K562 (cell line): Measurements from ENCODE around the gene ROBO1.

Source experiments
- PRPF4 ChIP-seq: fragments of 200-400 bp; formaldehyde crosslinking; IDR thresholded peaks from one replicate; pipeline ENCODE4 v1.6.1; 2017; ENCODE audit warnings: low read length, low read depth, mild to moderate bottlenecking; ENCODE audit not compliant: insufficient read depth, poor library complexity, severe bottlenecking
- STAG1 ChIP-seq: sonication (generic); formaldehyde crosslinking; IDR thresholded peaks from 2 replicates; pipeline ENCODE4 v1.5.0; 2020; ENCODE audit warnings: missing genetic modification reagents, borderline replicate concordance
- TAF15 ChIP-seq: fragments of 200-400 bp; formaldehyde crosslinking; IDR thresholded peaks from 2 replicates; pipeline ENCODE4 v1.6.1; 2017; ENCODE audit warnings: mild to moderate bottlenecking, low read depth, low read length, moderate library complexity
- ZFX ChIP-seq: sonication (generic); formaldehyde crosslinking; IDR thresholded peaks from 2 replicates; pipeline ENCODE4 v1.8.0; 2022; ENCODE audit warnings: mild to moderate bottlenecking, missing genetic modification reagents, moderate library complexity
- TF ChIP-seq, protein P1 (sequence below): sonication (generic); formaldehyde crosslinking; IDR thresholded peaks from 2 replicates; pipeline ENCODE4 v1.8.0; 2022; ENCODE audit warnings: missing genetic modification reagents, mild to moderate bottlenecking, moderate library complexity, borderline replicate concordance
- TF ChIP-seq, protein P2 (sequence below), 2 experiments: IDR thresholded peaks; 2 replicates each; pipeline ENCODE4 v1.6.1; 2012; ENCODE audit warnings: improper control_type of control experiment in 2 of 2, low read depth in 2 of 2, low read length in 2 of 2, borderline replicate concordance in 1 of 2
- TF ChIP-seq, protein P3 (sequence below), 3 experiments: IDR thresholded peaks in 2 of 3; conservative IDR thresholded peaks in 1 of 3; 2 replicates each; pipeline ENCODE4 v1.5.1; 2011 to 2012; ENCODE audit warnings: low read length in 3 of 3, mild to moderate bottlenecking in 3 of 3, control low read depth in 2 of 3, improper control_type of control experiment in 1 of 3, inconsistent platforms in 1 of 3, low read depth in 1 of 3, mixed read lengths in 1 of 3, moderate library complexity in 1 of 3; ENCODE audit not compliant: insufficient read depth in 2 of 3

DNA sequence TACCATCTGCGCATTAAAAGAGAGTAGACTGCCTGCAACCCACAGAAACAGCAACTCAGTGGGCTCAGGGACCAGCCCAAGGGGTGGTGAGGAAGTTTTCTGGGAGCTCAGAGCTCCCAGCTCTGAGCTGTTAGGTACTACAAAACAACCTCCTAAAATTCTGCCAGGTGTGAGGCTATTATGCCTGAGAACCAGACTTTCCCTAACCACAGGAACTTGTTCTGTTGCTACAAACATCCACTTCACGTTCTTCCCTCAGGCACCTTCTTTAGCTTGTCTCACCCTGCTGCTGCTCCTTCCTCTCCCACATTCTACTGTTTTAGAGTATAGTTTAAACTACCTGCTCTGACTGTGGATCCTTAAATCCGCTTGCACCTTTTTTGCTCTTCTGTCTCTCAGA is 399.4 kb downstream of the ROBO1 start:
- TF ChIP-seq TAF15 (no peak), PRPF4 (no peak), STAG1 (CRISPR knock-in tag) (no peak), ZFX (CRISPR knock-in tag) (no peak)
- TF ChIP-seq, protein P1, sequence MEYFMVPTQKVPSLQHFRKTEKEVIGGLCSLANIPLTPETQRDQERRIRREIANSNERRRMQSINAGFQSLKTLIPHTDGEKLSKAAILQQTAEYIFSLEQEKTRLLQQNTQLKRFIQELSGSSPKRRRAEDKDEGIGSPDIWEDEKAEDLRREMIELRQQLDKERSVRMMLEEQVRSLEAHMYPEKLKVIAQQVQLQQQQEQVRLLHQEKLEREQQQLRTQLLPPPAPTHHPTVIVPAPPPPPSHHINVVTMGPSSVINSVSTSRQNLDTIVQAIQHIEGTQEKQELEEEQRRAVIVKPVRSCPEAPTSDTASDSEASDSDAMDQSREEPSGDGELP, result no peak
- TF ChIP-seq, protein P2, sequence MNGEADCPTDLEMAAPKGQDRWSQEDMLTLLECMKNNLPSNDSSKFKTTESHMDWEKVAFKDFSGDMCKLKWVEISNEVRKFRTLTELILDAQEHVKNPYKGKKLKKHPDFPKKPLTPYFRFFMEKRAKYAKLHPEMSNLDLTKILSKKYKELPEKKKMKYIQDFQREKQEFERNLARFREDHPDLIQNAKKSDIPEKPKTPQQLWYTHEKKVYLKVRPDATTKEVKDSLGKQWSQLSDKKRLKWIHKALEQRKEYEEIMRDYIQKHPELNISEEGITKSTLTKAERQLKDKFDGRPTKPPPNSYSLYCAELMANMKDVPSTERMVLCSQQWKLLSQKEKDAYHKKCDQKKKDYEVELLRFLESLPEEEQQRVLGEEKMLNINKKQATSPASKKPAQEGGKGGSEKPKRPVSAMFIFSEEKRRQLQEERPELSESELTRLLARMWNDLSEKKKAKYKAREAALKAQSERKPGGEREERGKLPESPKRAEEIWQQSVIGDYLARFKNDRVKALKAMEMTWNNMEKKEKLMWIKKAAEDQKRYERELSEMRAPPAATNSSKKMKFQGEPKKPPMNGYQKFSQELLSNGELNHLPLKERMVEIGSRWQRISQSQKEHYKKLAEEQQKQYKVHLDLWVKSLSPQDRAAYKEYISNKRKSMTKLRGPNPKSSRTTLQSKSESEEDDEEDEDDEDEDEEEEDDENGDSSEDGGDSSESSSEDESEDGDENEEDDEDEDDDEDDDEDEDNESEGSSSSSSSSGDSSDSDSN (IDR thresholded peaks at IDR 0.05; ENCODE audit: borderline replicate concordance in 1 of 2, low read depth in 2 of 2, low read length in 2 of 2), result no peak
- TF ChIP-seq, protein P3, sequence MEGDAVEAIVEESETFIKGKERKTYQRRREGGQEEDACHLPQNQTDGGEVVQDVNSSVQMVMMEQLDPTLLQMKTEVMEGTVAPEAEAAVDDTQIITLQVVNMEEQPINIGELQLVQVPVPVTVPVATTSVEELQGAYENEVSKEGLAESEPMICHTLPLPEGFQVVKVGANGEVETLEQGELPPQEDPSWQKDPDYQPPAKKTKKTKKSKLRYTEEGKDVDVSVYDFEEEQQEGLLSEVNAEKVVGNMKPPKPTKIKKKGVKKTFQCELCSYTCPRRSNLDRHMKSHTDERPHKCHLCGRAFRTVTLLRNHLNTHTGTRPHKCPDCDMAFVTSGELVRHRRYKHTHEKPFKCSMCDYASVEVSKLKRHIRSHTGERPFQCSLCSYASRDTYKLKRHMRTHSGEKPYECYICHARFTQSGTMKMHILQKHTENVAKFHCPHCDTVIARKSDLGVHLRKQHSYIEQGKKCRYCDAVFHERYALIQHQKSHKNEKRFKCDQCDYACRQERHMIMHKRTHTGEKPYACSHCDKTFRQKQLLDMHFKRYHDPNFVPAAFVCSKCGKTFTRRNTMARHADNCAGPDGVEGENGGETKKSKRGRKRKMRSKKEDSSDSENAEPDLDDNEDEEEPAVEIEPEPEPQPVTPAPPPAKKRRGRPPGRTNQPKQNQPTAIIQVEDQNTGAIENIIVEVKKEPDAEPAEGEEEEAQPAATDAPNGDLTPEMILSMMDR (IDR thresholded peaks at IDR 0.05 in 2 of 3, conservative IDR thresholded peaks at IDR 0.05 in 1 of 3; ENCODE audit: insufficient read depth in 2 of 3, low read depth in 1 of 3, low read length in 3 of 3), result no peak
